HepG2 (cell line): ENCODE data around the gene ZC3H4. TPM values are rescaled to one million over a fixed set of nuclear protein-coding genes. Genes with fewer than 3 reads are reported as not detected.

Source experiments
- ATF6 ChIP-seq: sonication (generic); formaldehyde crosslinking; conservative IDR thresholded peaks from 2 replicates; pipeline ENCODE4 v1.4.0; 2020; ENCODE audit warnings: missing genetic modification reagents
- HMGXB4 ChIP-seq, 2 experiments: sonication (generic) in 1 of 2; formaldehyde crosslinking in 1 of 2; IDR thresholded peaks; 2 replicates each; pipeline versions ENCODE4 v1.4.0 to v1.6.1; 2018 to 2020; ENCODE audit warnings: missing genetic modification reagents in 2 of 2, borderline replicate concordance in 1 of 2, low read depth in 1 of 2, mild to moderate bottlenecking in 1 of 2, missing biosample characterization in 1 of 2
- HOXA9 ChIP-seq: sonication (generic); formaldehyde crosslinking; IDR thresholded peaks from 2 replicates; pipeline ENCODE4 v1.8.1; 2022; ENCODE audit warnings: missing genetic modification reagents, mild to moderate bottlenecking, moderate library complexity, borderline replicate concordance
- KIAA2018 ChIP-seq: sonication (generic); formaldehyde crosslinking; IDR thresholded peaks from 2 replicates; pipeline ENCODE4 v1.5.0; 2020; ENCODE audit warnings: mild to moderate bottlenecking, missing genetic modification reagents, borderline replicate concordance
- TRIM24 ChIP-seq: sonication (generic); formaldehyde crosslinking; IDR thresholded peaks from 2 replicates; pipeline ENCODE4 v1.8.0; 2022; ENCODE audit warnings: mild to moderate bottlenecking, missing genetic modification reagents
- ZSCAN21 ChIP-seq: sonication (generic); formaldehyde crosslinking; IDR thresholded peaks from 2 replicates; pipeline ENCODE4 v1.8.0; 2022; ENCODE audit warnings: mild to moderate bottlenecking, missing genetic modification reagents, moderate library complexity, borderline replicate concordance
- polyA plus RNA-seq, 8 experiments: library from polyadenylated mRNA; depleted of rRNA in 3 of 8; stranded (reverse) in 7 of 8; unstranded in 1 of 8; fragments of >200 nt; fragmentation: Illumina TruSeq in 4 of 8; extraction: Trizol in 4 of 8; gene quantifications; 2 replicates each; pipeline versions ENCODE4 v1.2.1 to v1.2.3, GENCODE V29; 2011 to 2016; ENCODE audit warnings: low read depth in 4 of 8, missing spikeins in 1 of 8, mixed read lengths in 1 of 8; ENCODE audit not compliant: insufficient read depth in 1 of 8
- total RNA-seq, 5 experiments: library from RNA; depleted of rRNA; stranded (reverse); fragments of >200 nt; fragmentation: Illumina TruSeq; extraction: Trizol; gene quantifications; 2 replicates each; pipeline ENCODE4 v1.2.3, GENCODE V29; 2016; ENCODE audit warnings: low read depth in 1 of 5
- TF ChIP-seq, protein P1 (sequence below): sonication (generic); formaldehyde crosslinking; IDR thresholded peaks from 2 replicates; pipeline ENCODE4 v1.5.1; 2020; ENCODE audit warnings: missing genetic modification reagents, mild to moderate bottlenecking, borderline replicate concordance
- TF ChIP-seq, protein P2 (sequence below): sonication (generic); formaldehyde crosslinking; IDR thresholded peaks from 2 replicates; pipeline ENCODE4 v1.5.0; 2020; ENCODE audit warnings: mild to moderate bottlenecking, missing genetic modification reagents, borderline replicate concordance

Gene ZC3H4
- total and polyA plus RNA-seq, 2 of the 13 experiments (the other 11 are each of a cell fraction or from before 2014, with no cell fraction given) = 1.8 to 10.7 TPM

DNA sequence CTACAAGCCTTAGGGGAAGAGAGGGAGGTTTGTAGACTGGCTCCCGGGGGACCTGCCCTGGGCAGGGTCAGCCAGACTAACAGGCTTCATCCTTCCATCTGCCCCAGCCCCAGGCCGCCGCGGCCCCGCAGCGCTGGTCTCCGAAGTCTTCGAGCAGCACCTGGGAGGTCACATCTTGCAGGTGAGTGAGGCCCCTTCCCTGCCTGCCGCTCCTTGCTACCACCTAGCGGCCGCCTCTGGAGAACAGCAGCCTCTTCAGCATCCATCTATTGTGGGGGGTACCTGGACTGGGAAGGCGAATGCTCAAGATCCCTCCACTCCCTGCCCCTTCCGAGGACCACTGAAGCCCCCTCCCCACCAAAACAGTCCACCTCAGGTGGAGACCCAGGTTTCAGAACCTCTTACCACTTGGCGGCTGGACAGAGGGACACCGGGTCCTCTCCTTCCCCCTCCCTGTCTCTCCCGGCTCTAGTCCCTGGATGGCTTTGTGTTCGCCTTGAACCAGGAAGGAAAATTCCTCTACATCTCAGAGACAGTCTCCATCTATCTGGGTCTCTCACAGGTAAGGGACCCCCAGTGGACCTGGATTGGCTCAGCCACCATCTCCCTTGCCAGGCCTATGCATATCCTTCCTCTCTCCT is 81.3 kb downstream of the ZC3H4 start (continued):
- no peak for TF ChIP-seq KIAA2018 (CRISPR knock-in tag)
- TF ChIP-seq ATF6 (CRISPR knock-in tag) = no peak
- TF ChIP-seq ZSCAN21 (CRISPR knock-in tag) = no peak
- TF ChIP-seq HOXA9 (CRISPR knock-in tag) = no peak
- 0 out of 4 replicates have a peak, but pooled peaks of 1 of the 2 experiments have one; percentile 27 for TF ChIP-seq HMGXB4 (CRISPR knock-in tag; IDR thresholded peaks at IDR 0.05; ENCODE audit: borderline replicate concordance in 1 of 2, low read depth in 1 of 2)
- TF ChIP-seq, protein P1, sequence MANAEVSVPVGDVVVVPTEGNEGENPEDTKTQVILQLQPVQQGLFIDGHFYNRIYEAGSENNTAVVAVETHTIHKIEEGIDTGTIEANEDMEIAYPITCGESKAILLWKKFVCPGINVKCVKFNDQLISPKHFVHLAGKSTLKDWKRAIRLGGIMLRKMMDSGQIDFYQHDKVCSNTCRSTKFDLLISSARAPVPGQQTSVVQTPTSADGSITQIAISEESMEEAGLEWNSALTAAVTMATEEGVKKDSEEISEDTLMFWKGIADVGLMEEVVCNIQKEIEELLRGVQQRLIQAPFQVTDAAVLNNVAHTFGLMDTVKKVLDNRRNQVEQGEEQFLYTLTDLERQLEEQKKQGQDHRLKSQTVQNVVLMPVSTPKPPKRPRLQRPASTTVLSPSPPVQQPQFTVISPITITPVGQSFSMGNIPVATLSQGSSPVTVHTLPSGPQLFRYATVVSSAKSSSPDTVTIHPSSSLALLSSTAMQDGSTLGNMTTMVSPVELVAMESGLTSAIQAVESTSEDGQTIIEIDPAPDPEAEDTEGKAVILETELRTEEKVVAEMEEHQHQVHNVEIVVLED (CRISPR knock-in tag) = no peak
- TF ChIP-seq, protein P2, sequence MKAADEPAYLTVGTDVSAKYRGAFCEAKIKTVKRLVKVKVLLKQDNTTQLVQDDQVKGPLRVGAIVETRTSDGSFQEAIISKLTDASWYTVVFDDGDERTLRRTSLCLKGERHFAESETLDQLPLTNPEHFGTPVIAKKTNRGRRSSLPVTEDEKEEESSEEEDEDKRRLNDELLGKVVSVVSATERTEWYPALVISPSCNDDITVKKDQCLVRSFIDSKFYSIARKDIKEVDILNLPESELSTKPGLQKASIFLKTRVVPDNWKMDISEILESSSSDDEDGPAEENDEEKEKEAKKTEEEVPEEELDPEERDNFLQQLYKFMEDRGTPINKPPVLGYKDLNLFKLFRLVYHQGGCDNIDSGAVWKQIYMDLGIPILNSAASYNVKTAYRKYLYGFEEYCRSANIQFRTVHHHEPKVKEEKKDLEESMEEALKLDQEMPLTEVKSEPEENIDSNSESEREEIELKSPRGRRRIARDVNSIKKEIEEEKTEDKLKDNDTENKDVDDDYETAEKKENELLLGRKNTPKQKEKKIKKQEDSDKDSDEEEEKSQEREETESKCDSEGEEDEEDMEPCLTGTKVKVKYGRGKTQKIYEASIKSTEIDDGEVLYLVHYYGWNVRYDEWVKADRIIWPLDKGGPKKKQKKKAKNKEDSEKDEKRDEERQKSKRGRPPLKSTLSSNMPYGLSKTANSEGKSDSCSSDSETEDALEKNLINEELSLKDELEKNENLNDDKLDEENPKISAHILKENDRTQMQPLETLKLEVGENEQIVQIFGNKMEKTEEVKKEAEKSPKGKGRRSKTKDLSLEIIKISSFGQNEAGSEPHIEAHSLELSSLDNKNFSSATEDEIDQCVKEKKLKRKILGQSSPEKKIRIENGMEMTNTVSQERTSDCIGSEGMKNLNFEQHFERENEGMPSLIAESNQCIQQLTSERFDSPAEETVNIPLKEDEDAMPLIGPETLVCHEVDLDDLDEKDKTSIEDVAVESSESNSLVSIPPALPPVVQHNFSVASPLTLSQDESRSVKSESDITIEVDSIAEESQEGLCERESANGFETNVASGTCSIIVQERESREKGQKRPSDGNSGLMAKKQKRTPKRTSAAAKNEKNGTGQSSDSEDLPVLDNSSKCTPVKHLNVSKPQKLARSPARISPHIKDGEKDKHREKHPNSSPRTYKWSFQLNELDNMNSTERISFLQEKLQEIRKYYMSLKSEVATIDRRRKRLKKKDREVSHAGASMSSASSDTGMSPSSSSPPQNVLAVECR (CRISPR knock-in tag) = 0 out of 2 replicates have a peak, but pooled peaks have one; percentile 23
- TF ChIP-seq TRIM24 (CRISPR knock-in tag) = no peak
